ENCODE measurements around the gene PNPLA3. TPM values are rescaled to one million over a fixed set of nuclear protein-coding genes. Genes with fewer than 3 reads are reported as not detected.

Gene PNPLA3
- total RNA-seq, 1 experiment from 2014 or later = 19.8 TPM

GRCh38 chr22:43923631-43924464 is at the start of gene PNPLA3 (continued):
- peak; percentile 61 for TF ChIP-seq GABPB1 (CRISPR knock-in tag; IDR thresholded peaks at IDR 0.05)
- TF ChIP-seq ATF2 (CRISPR knock-in tag; IDR thresholded peaks at IDR 0.05; ENCODE audit: borderline replicate concordance, low read depth) = no peak
- peak; percentile 71 for TF ChIP-seq ZNF232 (CRISPR knock-in tag; IDR thresholded peaks at IDR 0.05)
- no peak for TF ChIP-seq RORB (CRISPR knock-in tag; IDR thresholded peaks at IDR 0.05)
- peak; percentile 93 for TF ChIP-seq FOXP1 (CRISPR knock-in tag; IDR thresholded peaks at IDR 0.05; ENCODE audit: borderline replicate concordance)
- TF ChIP-seq NFYB (CRISPR knock-in tag; conservative IDR thresholded peaks at IDR 0.05; ENCODE audit: low read depth) = no peak
- no peak for TF ChIP-seq NFE2L1 (CRISPR knock-in tag; IDR thresholded peaks at IDR 0.05)
- TF ChIP-seq ZNF317 (CRISPR knock-in tag; IDR thresholded peaks at IDR 0.05; ENCODE audit: borderline replicate concordance, low read depth) = no peak
- no peak for TF ChIP-seq SOX15 (CRISPR knock-in tag; IDR thresholded peaks at IDR 0.05)
- no peak for TF ChIP-seq SMAD3 (CRISPR knock-in tag; IDR thresholded peaks at IDR 0.05; ENCODE audit: borderline replicate concordance)
- TF ChIP-seq GTF2I (CRISPR knock-in tag; conservative IDR thresholded peaks at IDR 0.05) = no peak
- TF ChIP-seq IRF2 (CRISPR knock-in tag; IDR thresholded peaks at IDR 0.05; ENCODE audit: borderline replicate concordance, low read depth) = no peak
- peak; percentile 91 for TF ChIP-seq FOXK1 (CRISPR knock-in tag; IDR thresholded peaks at IDR 0.05)
- no peak for TF ChIP-seq ATF6 (CRISPR knock-in tag; IDR thresholded peaks at IDR 0.05)
- TF ChIP-seq SMAD4 (CRISPR knock-in tag; IDR thresholded peaks at IDR 0.05) = no peak
- TF ChIP-seq ELF4 (CRISPR knock-in tag; IDR thresholded peaks at IDR 0.05; ENCODE audit: low read depth) = no peak
- TF ChIP-seq ZBTB43 (CRISPR knock-in tag; IDR thresholded peaks at IDR 0.05) = peak; percentile 76; the same call in 1 of the 2 replicates
- no peak for TF ChIP-seq ATF1 (CRISPR knock-in tag; IDR thresholded peaks at IDR 0.05)
- TF ChIP-seq ZNF281 (CRISPR knock-in tag; IDR thresholded peaks at IDR 0.05) = 0 out of 2 replicates have a peak, but pooled peaks have one; percentile 71
- TF ChIP-seq ZSCAN18 (CRISPR knock-in tag; IDR thresholded peaks at IDR 0.05) = no peak
- no peak for TF ChIP-seq HMGA2 (CRISPR knock-in tag; IDR thresholded peaks at IDR 0.05)
- TF ChIP-seq PREB (CRISPR knock-in tag; IDR thresholded peaks at IDR 0.05; ENCODE audit: borderline replicate concordance) = 0 out of 2 replicates have a peak, but pooled peaks have one; percentile 55
- no peak for TF ChIP-seq NR3C1 (CRISPR knock-in tag; conservative IDR thresholded peaks at IDR 0.05; ENCODE audit: low read depth)
- peak; percentile 73 for TF ChIP-seq ESRRA (CRISPR knock-in tag; IDR thresholded peaks at IDR 0.05; ENCODE audit: borderline replicate concordance)
- TF ChIP-seq CREM (CRISPR knock-in tag; IDR thresholded peaks at IDR 0.05) = no peak
- TF ChIP-seq FOXJ3 (CRISPR knock-in tag; IDR thresholded peaks at IDR 0.05; ENCODE audit: borderline replicate concordance) = no peak
- TF ChIP-seq TP53 (CRISPR knock-in tag; IDR thresholded peaks at IDR 0.05) = no peak; the same call in 1 of the 2 replicates
- no peak for TF ChIP-seq ZNF671 (CRISPR knock-in tag; IDR thresholded peaks at IDR 0.05)
- peak; percentile 66 for TF ChIP-seq ETV6 (CRISPR knock-in tag; IDR thresholded peaks at IDR 0.05)
- peak; percentile 55 for TF ChIP-seq IRF1 (CRISPR knock-in tag; IDR thresholded peaks at IDR 0.05)
